HG03060 (cell line): Measurements from ENCODE around the gene STPG3.

ENCODE experiments used
- ATAC-seq: cut with Tn5 transposase; IDR thresholded peaks from one replicate; pipeline ENCODE4 v1.9.1; 2021; ENCODE audit warnings: low read depth, moderate number of reproducible peaks; ENCODE audit not compliant: unreplicated experiment

Gene STPG3

GRCh38 chr9:137221506-137222111 lies 29.5 kb upstream of the STPG3 start:
- ATAC-seq: no peak

- no peak for ATAC-seq
Observed at GRCh38 chr9:137222190-137223077, 28.7 kb upstream of the STPG3 start, which contains the start of gene RNF208. RNF208 (minus strand) TSS chr9:137222240; CDS start chr9:137221212, 1,028 bp downstream.

GRCh38 chr9:137223078-137223970 lies 27.8 kb upstream of the STPG3 start:
- peak; percentile 76 for ATAC-seq

DNA sequence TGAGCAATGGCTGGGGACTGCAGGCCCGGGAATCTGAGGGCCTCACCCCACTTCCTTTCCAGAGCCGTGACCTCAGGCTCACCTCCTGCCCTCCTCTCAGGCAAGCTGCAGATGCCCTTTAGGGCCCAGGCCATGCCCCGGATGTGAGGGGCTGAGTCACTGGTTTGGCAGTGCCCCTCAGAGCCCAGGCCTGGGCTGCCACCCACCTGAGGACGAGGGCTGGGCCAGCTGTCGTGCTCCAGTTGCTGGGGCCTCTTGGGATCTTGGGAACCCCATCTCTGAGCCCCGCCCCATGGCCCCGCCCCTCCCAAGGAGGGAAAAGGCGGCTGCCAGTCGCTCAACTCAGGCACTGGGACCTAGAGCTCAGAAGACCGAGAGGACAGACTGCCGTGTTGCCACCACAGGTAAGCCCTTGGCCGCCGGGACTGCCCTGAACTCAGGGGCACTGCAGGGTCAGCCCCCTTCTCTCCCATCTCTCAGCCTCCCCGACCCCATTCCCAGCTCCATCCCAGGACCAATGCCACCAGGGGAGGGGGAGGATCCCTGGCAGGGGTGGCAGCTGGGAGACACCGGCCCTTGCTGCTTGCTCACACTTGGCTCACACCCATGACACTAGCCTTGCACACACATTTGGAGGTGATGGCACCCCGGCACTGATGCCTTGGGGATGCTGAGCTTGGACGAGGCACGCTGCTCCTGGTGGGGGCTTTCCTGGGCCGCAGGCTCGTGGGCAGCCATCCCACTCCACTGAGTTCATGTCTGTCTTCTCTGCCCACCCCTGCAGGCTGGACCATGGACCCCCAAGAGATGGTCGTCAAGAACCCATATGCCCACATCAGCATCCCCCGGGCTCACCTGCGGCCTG lies 26.0 kb upstream of the STPG3 start, which contains the start of gene CYSRT1:
Gene CYSRT1, plus strand, starts transcription at position 345 of the 865 bp plus-strand sequence. Its CDS starts 448 bp downstream, at position 793.
- ATAC-seq: no peak

GRCh38 chr9:137225699-137226331 lies 25.3 kb upstream of the STPG3 start:
- no peak for ATAC-seq

DNA sequence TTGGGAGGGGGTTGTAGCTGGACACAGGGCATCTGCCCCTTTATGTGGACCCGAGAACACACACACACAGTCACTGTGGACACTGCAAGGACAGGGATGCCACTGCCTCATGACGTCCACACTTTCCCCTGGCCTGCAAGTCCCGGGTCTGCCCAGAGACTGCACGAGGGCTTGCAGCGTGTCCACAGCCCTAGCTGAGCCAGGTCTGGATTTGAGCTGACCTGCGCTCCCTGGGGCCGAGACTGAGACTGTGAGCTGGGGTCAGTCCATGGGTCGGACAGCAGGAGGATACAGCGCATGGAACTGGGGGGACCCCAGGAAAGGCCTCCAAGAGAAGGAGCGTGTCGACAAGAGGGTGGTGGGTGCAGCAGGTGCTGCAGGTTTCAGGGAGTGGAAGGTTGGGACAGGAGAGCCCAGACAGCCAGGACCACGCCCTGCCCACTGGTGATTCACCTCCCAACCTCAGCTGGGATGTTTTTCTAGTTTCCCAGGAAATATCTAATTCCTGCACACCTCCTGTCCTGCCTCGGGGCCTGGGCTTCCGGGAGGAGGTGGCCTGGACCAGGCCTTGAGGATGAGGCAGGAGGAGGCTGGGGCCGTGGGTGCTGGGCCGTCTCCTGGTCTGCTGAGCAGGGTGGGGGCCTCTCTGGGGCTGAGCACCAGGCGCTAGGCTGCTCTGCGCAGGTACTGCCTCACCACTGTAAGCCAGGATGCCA lies 24.6 kb upstream of the STPG3 start:
- no peak for ATAC-seq

DNA sequence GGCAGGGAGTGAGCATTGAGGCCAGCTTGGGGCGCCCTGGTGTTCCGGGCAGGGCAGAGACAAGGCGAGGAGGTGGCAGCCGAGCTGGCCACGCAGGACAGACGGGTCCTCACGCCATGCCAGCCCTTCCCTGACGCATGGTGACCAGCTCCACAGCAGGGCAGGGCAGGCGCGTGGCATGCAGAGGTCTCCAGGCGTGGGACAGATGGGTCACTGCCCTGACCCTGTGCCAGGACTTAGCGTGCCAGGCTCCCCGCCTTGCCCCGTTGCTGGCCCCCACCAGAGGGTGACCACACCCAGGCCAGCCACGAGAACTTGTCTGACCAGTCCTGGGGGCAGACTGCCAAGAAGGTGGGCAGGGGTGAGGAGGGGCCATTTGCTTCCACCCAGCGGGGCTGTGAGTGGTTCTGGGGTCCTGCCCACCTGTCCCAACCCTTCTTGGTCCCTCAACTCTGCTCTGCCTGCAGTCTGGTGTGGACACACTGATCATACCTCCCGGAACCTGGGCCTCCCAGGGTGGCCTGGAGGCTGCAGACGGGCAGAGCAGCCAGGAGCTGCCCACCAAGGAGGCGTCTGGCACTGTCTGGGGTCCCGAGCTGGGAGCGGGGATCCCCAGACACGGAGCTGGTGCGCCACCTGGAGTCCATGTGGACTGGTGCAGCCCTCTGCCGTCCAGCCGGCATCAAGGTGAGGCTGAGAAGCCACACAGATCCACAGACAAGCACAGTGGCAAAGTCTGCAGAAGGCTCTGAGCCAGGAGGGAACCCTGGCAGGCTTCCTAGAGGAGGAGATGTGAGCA lies 23.8 kb upstream of the STPG3 start, which contains the start of gene RNF224:
Gene RNF224, plus strand, starts transcription at position 449 of the 799 bp plus-strand sequence. CDS start 834 bp downstream, outside the sequence.
- no peak for ATAC-seq

- ATAC-seq: no peak
Observed at GRCh38 chr9:137227853-137228505, 23.1 kb upstream of the STPG3 start.

DNA sequence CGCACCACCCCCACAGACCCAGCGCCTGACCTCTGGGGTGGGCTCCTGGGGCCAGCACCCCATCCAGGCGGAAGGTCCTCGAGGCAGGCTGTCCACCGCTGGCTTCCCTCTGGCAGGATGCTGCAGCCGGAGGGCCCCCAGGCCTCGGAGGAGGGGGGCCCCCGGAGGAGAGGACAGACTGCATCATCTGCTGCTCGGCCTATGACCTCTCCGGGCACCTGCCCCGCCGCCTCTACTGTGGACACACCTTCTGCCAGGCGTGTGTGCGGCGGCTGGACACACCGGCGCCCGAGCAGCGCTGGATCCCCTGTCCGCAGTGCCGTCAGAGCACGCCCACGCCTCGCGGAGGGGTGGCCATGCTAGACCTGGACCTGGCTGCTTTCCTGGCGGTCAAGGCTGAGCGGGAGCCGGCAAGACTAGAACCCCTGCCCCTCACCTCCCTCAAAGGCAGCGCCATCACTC lies 22.5 kb upstream of the STPG3 start:
- no peak for ATAC-seq

- no peak for ATAC-seq
Observed at GRCh38 chr9:137228968-137229896, 21.9 kb upstream of the STPG3 start.

DNA sequence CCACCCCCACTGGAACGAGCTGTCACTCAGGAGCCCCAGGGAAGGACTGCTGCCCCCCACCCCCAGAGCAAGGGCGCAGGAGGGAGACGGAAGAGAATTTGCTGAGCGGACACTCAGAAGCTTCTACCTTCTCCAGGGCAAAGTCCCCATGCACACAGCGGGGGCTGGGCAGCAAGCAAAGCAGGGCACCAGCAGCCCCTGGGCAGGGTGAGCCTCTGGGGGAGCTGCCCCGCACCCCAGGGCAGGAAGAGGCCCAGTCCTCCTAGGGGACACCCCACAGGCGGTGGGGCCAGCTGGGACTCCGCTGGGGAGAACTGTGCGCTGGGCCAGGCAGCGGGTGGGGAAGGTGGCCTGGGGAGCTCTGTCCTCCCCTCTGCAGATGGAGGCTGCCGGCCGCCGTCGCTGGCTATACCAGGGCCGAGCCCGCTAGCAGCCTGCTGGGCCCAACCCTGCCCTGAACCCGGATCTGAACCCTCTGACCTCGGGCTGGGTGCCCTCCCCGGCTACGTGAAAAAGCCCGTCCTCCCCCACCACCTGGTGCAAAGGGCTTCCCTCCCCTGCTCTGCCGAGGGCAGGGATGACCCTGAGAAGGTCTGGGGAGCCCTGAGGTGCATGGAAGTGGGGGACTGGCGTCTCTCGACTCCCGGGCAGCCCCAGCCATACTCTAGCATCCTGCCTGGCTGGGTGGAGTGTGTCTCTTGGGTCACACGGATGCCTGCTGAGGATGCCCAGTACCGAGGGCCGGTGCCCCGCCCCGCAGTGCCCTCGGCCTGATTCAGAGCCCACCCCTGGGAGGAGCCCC lies 21.0 kb upstream of the STPG3 start:
- no peak for ATAC-seq

GRCh38 chr9:137230705-137231371 lies 20.2 kb upstream of the STPG3 start, which contains the start of gene SLC34A3:
SLC34A3 (plus strand) TSS chr9:137230901; CDS start chr9:137231703, 802 bp downstream.
- ATAC-seq: no peak

- no peak for ATAC-seq
Observed at GRCh38 chr9:137231372-137232039, 19.6 kb upstream of the STPG3 start.

- no peak for ATAC-seq
Observed at GRCh38 chr9:137232101-137232500, 19.0 kb upstream of the STPG3 start.
